H1 (cell line): ENCODE results near the gene TPPP3. TPM values are rescaled to one million over a fixed set of nuclear protein-coding genes. Genes with fewer than 3 reads are reported as not detected.
A peak's percentile ranks its signal among the peaks of the same experiment; 100 is the strongest.

Source experiments
- ATF3 ChIP-seq: IDR thresholded peaks from 2 replicates; pipeline ENCODE4 v1.6.1; 2011; ENCODE audit warnings: low read depth, mild to moderate bottlenecking, low read length; ENCODE audit not compliant: insufficient read depth
- BACH1 ChIP-seq: IDR thresholded peaks from 2 replicates; pipeline ENCODE4 v1.6.1; 2012; ENCODE audit warnings: low read length, improper control_type of control experiment
- BRCA1 ChIP-seq: IDR thresholded peaks from 2 replicates; pipeline ENCODE4 v1.6.1; 2012; ENCODE audit warnings: low read depth, low read length, improper control_type of control experiment
- CBX8 ChIP-seq: fragments of 300-800, 300-1000 bp; sonication (generic); IDR thresholded peaks from 2 replicates; pipeline ENCODE4 v1.7.1; 2016; ENCODE audit warnings: low read depth, low read length, borderline replicate concordance
- CHD1 ChIP-seq: IDR thresholded peaks from 2 replicates; pipeline ENCODE4 v1.6.1; 2012; ENCODE audit warnings: low read depth, low read length, improper control_type of control experiment
- CREB1 ChIP-seq: IDR thresholded peaks from 2 replicates; pipeline ENCODE4 v1.6.1; 2012; ENCODE audit warnings: inconsistent platforms
- CTCF ChIP-seq, 3 experiments: IDR thresholded peaks; 1 replicate in 2 of 3; 2 replicates in 1 of 3; pipeline versions ENCODE4 v1.5.1 to v1.6.1; 2011; ENCODE audit warnings: low read length in 3 of 3, mild to moderate bottlenecking in 3 of 3, inconsistent platforms in 2 of 3, low read depth in 1 of 3, moderate library complexity in 1 of 3; ENCODE audit not compliant: insufficient read depth in 1 of 3; ENCODE audit errors: control extremely low read depth in 1 of 3
- EGR1 ChIP-seq: IDR thresholded peaks from 2 replicates; pipeline ENCODE4 v1.6.1; 2011; ENCODE audit warnings: low read depth, low read length, borderline replicate concordance
- EP300 ChIP-seq, 2 experiments: IDR thresholded peaks; 1 replicate in 1 of 2; 2 replicates in 1 of 2; pipeline ENCODE4 v1.6.1; 2011 to 2012; ENCODE audit warnings: low read depth in 2 of 2, low read length in 2 of 2, mild to moderate bottlenecking in 2 of 2, borderline replicate concordance in 1 of 2, inconsistent platforms in 1 of 2, moderate library complexity in 1 of 2
- EZH2 ChIP-seq: fragments of 200-600 bp; sonication (generic); IDR thresholded peaks from 2 replicates; pipeline ENCODE4 v1.7.1; 2012; ENCODE audit warnings: low read depth, mild to moderate bottlenecking, moderate library complexity, low read length, inconsistent platforms; ENCODE audit not compliant: severe bottlenecking
- GABPA ChIP-seq: IDR thresholded peaks from 2 replicates; pipeline ENCODE4 v1.6.1; 2011; ENCODE audit warnings: mild to moderate bottlenecking, low read length, moderate library complexity, borderline replicate concordance; ENCODE audit not compliant: insufficient read depth
- GTF2F1 ChIP-seq: IDR thresholded peaks from 2 replicates; pipeline ENCODE4 v1.6.1; 2012; ENCODE audit warnings: low read depth, low read length, improper control_type of control experiment, borderline replicate concordance
- HDAC2 ChIP-seq, 2 experiments: fragments of 300-600 bp in 1 of 2; sonication (generic) in 1 of 2; IDR thresholded peaks; 2 replicates each; pipeline ENCODE4 v1.6.1; 2011 to 2012; ENCODE audit warnings: low read depth in 2 of 2, low read length in 2 of 2, mild to moderate bottlenecking in 2 of 2, moderate library complexity in 2 of 2, borderline replicate concordance in 1 of 2, inconsistent platforms in 1 of 2
- JUN ChIP-seq: IDR thresholded peaks from 2 replicates; pipeline ENCODE4 v1.6.1; 2011; ENCODE audit warnings: low read depth, mild to moderate bottlenecking, improper control_type of control experiment, low read length
- JUND ChIP-seq: IDR thresholded peaks from 2 replicates; pipeline ENCODE4 v1.6.1; 2011; ENCODE audit warnings: mild to moderate bottlenecking, improper control_type of control experiment, low read length
- NANOG ChIP-seq: IDR thresholded peaks from 2 replicates; pipeline ENCODE4 v1.6.1; 2011; ENCODE audit warnings: low read length, low read depth, mild to moderate bottlenecking, inconsistent platforms; ENCODE audit not compliant: insufficient read depth, poor library complexity, severe bottlenecking
- RBBP5 ChIP-seq: IDR thresholded peaks from 2 replicates; pipeline ENCODE4 v1.7.1; 2012; ENCODE audit warnings: low read depth, mild to moderate bottlenecking, inconsistent platforms, low read length, moderate library complexity, borderline replicate concordance
- RFX5 ChIP-seq: IDR thresholded peaks from 2 replicates; pipeline ENCODE4 v1.6.1; 2011; ENCODE audit warnings: low read depth, low read length, improper control_type of control experiment, borderline replicate concordance
- SUZ12 ChIP-seq: fragments of 200-600 bp; sonication (generic); IDR thresholded peaks from 2 replicates; pipeline ENCODE4 v1.6.1; 2012; ENCODE audit warnings: mild to moderate bottlenecking, inconsistent platforms, low read length, moderate library complexity, mixed read lengths
- YY1 ChIP-seq: IDR thresholded peaks from 2 replicates; pipeline ENCODE4 v1.6.1; 2011; ENCODE audit warnings: low read depth, mild to moderate bottlenecking, low read length
- polyA plus RNA-seq, 7 experiments: library from polyadenylated mRNA; depleted of rRNA in 3 of 7; stranded (reverse) in 5 of 7; unstranded in 2 of 7; fragments of >200 nt in 5 of 7; fragments of 200-250 nt in 2 of 7; gene quantifications; 1 replicate in 5 of 7; 2 replicates in 1 of 7; 4 replicates in 1 of 7; pipeline versions ENCODE4 v1.2.1 to v1.2.3, GENCODE V29; 2011 to 2013; ENCODE audit warnings: missing spikeins in 2 of 7, mixed read lengths in 2 of 7
- total RNA-seq: library from RNA; stranded (reverse); fragmentation: NEBNext Ultra II Directional; extraction: Animal tissue kit (Norgen Biotek cat#: 25700); gene quantifications from 2 replicates; pipeline ENCODE4 v1.2.1, GENCODE V29; 2021

The TPPP3 gene
- total and polyA plus RNA-seq, 2 of the 8 experiments (the other 6 are each of a cell fraction or from before 2014, with no cell fraction given), result 0.77 to 1.0 TPM

GRCh38 chr16:67415872-67416793 is 22.8 kb upstream of the TPPP3 start, which contains the start of gene ZDHHC1 (continued):
- no peak for TF ChIP-seq HDAC2 (IDR thresholded peaks at IDR 0.05; ENCODE audit: borderline replicate concordance in 1 of 2, low read depth in 2 of 2, low read length in 2 of 2)
- TF ChIP-seq CBX8, result no peak
- TF ChIP-seq GTF2F1, result no peak
- no peak for TF ChIP-seq RBBP5
- TF ChIP-seq BRCA1, result no peak
- no peak for TF ChIP-seq CHD1
- TF ChIP-seq JUN, result no peak
- no peak for TF ChIP-seq GABPA
- no peak for TF ChIP-seq JUND
- TF ChIP-seq BACH1, result no peak
- TF ChIP-seq EGR1, result no peak
- TF ChIP-seq EP300 (IDR thresholded peaks at IDR 0.05; ENCODE audit: borderline replicate concordance in 1 of 2, low read depth in 2 of 2, low read length in 2 of 2), result no peak
- no peak for TF ChIP-seq ATF3
- TF ChIP-seq CREB1, result peak; percentile 79
- TF ChIP-seq SUZ12, result no peak
- no peak for TF ChIP-seq EZH2
- TF ChIP-seq YY1, result no peak
- TF ChIP-seq CTCF (IDR thresholded peaks at IDR 0.05; ENCODE audit: control extremely low read depth in 1 of 3, insufficient read depth in 1 of 3, low read depth in 1 of 3, low read length in 3 of 3), result peak; percentile 62 to 77 (median 66)
- no peak for TF ChIP-seq NANOG
- TF ChIP-seq RFX5, result no peak
